GM12864 (cell line): ENCODE measurements around the gene OPN4.
"Not testable (repeated sequence)": the region's sequence is repeated elsewhere in the genome, so short reads cannot be mapped to it uniquely, and the experiment has no call there.

ENCODE experiments used
- DNase-seq: peaks from one replicate; pipeline ENCODE4 v3.0.0-alpha.2; 2011; ENCODE audit warnings: low read depth
- H3K4me3 ChIP-seq: 2 replicates; pipeline ENCODE4 v1.5.1; 2011; ENCODE audit warnings: mild to moderate bottlenecking, low read depth, low read length, control low read depth
- CTCF ChIP-seq: IDR thresholded peaks from 2 replicates; pipeline ENCODE4 v1.5.1; 2011; ENCODE audit warnings: low read depth, mild to moderate bottlenecking, moderate library complexity, low read length, control low read depth, inconsistent platforms; ENCODE audit errors: missing control alignments

Gene OPN4

GRCh38 chr10:86642499-86642898 lies 11.8 kb upstream of the OPN4 start:
- no peak for DNase-seq
- TF ChIP-seq CTCF: no peak
- no peak overlapping the region for H3K4me3 ChIP-seq

DNA sequence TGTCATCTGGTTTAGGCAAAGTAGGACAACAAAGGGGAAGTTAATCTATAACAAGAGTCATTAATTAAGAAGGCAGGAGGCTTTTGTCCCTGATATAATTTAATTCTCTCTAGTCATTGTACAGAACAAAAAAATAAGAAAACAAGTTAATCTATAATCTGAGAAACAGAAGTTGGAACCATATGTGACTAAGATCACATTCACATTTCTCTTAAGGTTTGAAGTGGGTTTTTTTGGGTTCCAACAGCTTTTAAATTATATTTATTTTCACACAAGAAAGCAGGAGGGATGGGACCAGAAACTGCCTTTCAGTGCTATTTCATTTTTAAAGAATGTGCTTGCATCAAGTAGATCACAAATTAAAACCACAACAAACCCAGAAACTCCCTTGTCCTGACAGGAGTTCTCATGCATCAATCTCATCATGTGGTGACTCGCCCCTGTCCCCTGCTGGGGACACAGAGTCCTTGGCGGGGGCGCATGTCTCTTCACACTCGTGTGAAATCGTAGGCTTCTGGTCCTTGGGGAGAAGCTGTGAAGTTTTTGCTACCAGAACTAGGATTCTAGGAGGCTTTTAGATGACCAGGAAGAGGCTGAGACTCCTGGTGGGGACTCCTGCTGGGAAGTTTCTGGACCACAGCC lies 10.1 kb upstream of the OPN4 start:
- DNase-seq: no peak
- no peak overlapping the region for H3K4me3 ChIP-seq
- peak; percentile 30 for TF ChIP-seq CTCF

GRCh38 chr10:86644794-86645445 lies 9.4 kb upstream of the OPN4 start:
- DNase-seq: no peak
- TF ChIP-seq CTCF: no peak
- no peak overlapping the region for H3K4me3 ChIP-seq

GRCh38 chr10:86645621-86646165 lies 8.7 kb upstream of the OPN4 start:
- H3K4me3 ChIP-seq, DNase-seq: not testable (repeated sequence)

- no peak for DNase-seq
- no peak overlapping the region for H3K4me3 ChIP-seq
- no peak for TF ChIP-seq CTCF
Measured at GRCh38 chr10:86646532-86646931, 7.8 kb upstream of the OPN4 start.

DNA sequence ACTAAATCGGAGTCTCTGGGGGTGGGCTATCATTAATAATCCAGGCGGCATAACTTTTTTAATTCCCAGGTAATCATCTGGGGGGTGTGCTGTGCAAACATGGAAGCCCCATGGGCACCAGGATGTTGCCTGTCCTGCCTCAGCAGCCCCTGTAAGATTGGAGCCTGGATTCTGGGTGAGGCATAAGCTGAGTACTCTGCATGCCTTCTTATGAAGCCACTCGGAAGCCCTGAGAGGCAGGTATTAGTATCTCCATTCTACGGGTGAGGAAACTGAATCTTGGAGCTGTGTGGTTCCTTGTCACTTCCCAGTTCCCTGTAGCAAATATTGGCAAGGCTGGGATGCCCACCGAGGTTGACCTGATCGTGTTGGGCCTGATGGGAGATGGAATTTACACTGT lies 7.4 kb upstream of the OPN4 start:
- no peak overlapping the region for H3K4me3 ChIP-seq
- no peak for DNase-seq
- no peak for TF ChIP-seq CTCF

- no peak for TF ChIP-seq CTCF
- H3K4me3 ChIP-seq: no peak overlapping the region
- no peak for DNase-seq
Measured at GRCh38 chr10:86647773-86648703, 6.3 kb upstream of the OPN4 start.
